ENCODE results near the gene NPBWR2.

Gene NPBWR2

DNA sequence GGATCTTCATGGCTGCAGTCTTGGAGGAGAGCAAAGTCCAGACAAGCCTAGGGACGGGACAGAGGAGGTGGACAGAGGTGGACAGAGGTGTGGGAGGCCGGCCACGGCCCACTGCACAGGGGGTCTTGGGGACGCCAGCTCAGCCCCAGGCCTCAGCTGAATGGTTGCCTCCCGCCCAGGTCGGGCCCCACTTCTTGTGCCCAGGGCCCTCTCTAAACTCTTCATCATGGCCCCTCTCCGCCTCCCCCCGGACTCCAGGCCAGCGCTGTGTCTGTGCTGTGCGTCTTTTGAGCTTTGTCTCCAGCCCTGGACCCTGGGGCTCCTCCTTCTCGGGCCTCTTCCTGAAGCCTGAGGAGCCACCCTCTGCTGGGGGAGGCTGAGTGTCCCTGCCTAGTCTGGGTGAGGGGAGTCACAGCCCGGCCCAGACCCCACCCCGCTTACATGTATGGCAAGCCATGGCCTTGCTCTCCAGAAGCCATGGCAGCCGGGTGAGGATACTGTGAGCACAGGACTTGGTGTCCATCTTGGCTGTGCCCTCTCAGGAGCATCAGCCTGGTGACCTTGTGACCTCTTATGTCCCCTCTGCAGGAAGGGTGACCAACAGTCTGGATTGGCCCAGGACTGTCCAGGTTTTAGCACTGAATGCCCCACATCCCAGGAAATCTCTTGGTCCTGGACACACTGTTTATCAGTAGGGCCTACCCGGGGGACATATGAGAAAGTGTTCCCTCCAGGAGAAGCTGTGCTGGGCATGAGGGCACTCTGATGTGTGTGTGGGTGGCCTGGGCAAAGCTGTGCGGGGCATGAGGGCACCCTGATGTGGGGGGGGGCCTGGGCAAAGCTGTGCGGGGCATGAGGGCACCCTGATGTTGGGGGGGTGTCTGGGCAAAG lies 9.4 kb upstream of the NPBWR2 start:
- DNase-seq: peak; percentile 50

DNA sequence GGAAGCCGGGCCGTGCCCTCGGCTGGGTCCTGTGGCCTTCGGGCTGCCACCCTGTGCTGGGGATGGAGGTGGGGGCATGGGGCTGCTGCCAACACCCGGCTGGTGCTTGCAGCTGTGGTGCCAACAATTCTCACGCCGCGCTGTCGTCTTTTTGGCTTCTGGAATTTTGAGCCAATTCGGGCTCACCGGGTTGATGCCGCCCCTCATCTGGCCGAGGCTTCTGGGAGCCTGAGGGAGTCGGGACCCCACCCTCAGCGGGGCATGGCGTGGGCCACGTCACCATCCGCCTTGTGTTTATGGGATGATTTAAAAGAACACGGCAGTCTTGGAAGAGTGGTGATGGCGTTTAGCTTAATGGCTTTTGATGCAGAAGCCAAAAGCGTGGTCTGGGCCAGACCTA lies 8.7 kb upstream of the NPBWR2 start:
- no peak for DNase-seq

DNA sequence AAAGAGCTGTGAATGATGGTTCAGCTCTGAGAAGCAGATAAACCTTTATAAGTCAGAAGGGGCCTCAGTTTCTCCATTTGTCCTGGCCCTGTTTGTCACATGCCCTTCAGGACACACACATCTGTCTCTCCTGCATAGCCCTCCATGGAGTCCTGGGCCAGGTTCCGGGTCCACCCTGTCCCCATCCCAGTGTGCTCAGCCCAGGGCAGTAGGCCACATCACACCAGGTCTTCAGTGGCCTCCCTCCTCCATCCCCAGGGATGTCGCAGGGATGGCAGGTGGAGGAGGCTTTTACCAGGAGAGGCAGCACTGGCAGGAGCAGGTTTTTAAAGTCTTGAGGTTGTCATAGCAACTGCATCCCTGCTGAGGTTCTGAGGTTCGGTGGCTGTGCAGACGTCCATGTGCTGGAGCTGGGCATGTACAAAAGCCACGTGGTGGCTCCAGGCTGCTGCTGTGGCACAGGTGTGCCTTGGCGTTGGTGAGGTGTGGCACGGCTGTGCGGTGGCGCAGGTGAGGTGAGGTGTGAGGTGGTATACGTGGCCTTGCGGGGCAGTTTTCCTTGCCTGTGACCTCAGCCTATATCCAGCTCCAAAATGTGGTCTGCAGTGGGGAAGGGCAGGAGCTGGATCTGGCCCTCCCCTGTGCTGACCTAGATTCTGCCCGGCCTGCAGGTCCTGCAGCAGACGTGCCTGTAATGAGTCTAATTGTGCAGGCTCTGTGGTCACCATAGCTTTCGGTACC lies 8.0 kb upstream of the NPBWR2 start:
- peak; percentile 48 for DNase-seq

DNA sequence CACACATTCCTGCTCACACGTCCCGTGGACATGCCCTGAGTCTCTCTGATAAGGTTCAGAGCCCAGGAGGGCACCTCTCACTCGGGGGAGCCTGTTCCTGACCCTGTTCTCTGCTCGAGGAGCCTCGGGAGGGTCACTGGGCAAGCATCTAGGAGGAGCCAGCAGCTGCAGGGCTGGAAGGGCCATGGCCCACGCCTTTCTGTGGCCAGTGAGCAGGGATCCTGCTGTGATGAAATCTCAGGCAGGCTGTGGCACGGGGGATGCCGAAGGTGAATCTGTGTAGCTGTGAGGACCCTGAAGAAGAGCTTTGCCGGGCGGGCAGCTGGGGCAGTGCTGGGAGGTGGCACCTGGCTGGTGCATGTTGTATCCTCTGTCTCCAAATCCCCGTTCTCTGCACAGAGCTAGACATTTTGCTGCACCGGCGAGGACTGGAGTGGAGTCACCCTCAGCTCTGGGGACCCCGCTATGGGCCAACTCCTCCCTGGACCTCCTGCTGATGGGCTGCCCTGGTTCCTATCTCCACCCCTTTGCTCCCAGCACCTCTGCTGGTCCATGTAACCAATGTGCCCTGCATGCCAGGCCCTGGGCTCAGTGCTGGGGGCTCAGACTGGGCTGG lies 7.1 kb upstream of the NPBWR2 start:
- DNase-seq: peak; percentile 53

DNA sequence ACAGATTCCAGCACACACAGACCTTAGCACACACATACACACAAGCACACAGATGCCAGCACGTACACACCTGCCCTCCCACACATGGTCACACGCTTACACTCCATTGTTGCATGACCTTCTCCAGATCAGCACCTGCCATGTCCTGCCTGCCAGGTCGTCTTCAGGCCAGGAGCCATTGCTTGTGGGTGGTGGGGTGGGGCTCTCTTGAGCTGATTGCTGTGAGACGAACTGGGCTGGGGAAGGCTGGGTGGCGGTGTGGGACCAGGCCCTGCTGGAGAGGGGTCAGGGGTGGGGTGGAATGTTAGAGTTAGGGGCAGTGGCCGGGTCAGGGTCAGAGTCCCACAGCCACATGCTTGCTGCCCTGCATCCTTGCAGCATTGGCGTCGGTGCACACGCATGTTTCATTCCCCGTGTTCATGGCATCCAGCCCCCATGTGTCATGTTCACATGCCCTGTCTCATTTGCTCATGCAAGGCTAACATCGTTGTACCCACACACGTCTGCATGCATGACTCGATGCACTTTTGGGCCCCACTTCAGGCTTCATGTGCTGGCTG lies 6.5 kb upstream of the NPBWR2 start:
- DNase-seq: peak; percentile 33

DNA sequence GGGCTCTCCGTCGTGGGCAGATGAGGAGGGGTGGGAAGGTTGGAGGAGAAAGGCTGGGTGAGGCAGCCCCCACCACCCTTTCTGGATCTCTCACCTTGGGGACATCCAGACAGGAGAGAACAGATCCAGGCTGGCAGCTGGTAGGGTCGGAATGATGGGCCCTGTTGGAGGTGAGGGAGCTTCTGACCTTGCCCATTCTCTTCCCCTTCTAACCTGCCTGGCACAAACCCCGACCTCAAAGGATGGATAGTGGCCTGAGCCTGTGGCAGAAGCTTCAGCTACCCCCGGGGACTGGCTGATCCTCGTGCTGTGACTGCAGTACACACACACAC lies 6.0 kb upstream of the NPBWR2 start:
- peak; percentile 32 for DNase-seq

DNA sequence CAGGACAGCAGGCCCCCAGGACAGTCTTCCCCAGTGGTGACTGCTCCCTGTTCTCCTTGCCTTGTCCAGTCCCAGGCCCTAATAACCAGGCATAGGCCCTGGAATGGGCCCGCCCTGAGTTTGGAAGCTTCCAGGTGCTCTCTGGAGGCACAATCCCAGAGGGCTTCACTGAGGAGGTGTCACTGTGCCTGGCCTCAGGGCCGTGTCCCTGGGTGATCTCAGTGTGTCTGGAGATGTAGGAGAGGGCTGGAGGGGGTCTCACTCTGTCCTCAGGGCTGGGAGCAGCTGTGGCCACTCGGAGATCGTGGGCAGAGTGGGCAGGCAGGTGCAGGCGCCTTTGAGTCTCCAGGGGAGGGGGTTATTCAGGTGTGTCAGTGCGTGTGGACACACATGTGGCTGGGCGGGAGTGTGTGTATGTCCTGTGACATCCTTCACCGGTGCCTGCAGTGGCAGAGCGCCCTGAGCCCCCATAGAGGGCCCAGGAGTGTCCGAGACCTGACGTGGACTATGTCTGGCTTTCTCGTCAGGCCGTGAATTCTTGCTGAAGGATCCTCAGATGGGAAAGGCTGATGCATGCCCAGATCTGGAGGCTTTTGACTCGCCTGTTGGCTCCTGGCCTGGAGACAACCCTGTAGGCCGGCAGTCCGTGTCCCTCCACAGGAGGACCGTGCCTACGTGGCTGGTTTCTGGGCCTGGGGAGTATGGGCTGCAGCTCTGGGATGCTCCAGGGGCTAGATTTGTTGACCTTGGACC lies 5.5 kb upstream of the NPBWR2 start:
- DNase-seq: peak; percentile 42

DNA sequence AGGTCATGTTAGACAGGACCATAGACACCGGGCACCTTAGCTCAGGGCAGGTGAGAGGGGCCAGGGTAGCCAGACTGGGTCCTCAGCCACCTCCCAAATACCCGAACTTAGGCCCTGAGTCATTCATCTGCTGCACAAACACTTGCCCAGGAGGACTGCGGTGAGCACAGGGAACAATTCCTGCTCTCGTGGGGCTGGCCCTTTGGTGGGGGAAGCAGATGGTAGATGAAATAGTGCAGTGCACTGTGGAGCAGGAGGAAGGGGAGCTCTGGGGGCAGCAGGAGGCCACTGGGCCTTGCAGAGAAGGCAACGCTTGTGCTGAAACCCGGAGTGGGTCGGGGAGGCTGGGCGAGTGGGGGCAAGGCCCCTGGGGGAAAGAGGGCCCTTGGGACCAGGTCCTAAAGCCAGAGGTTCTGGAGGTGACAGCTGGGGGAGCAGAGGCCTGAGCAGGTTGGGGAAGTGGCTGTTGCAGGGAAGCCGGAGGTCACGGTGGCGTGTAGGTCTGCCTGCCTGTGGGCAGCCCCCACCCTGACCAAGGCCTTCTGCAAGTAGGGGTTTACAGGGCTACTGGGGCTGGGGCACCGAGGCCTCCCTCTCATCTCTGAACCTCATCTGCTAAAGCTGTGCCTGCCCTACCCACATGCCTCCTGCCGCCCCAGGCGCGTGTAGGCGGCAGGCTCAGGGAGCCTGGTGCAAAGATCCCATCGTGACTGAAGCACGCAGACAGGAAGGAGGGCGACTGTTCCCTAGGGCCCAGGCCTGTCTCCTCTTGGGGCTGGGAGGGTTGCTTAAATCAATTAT lies 4.7 kb upstream of the NPBWR2 start:
- DNase-seq: peak; percentile 28

DNA sequence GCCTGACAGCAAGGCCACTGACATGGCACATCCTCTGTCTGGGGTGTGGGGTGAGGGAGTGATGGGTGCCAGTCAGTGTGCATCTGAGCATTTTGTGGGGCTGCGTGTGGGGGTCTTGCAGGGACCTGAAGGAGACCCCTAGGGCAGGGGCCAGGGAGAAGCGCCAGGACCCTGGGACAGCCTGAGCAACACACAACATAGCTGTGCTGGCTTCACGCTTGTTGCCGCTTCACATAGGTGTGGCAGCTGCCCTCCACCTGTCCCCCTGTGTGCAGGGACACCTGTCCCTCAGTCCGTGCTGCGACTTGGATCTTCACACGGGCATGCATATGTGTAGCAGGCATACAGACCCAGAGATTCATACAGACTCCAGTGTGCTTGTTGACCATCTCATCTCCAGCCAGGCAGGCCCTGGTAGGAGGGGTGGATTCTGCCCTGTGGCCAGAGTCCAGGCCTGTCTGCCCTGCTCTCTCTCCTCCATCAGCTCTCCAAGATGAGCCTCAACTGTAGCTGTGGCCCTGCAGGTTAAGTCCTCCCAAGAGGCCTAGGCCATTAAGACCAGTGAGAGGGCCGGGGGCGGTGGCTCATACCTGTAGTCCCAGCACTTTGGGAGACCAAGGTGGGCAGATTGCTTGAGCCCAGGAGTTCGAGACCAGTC lies 3.2 kb upstream of the NPBWR2 start:
- DNase-seq: no peak

DNA sequence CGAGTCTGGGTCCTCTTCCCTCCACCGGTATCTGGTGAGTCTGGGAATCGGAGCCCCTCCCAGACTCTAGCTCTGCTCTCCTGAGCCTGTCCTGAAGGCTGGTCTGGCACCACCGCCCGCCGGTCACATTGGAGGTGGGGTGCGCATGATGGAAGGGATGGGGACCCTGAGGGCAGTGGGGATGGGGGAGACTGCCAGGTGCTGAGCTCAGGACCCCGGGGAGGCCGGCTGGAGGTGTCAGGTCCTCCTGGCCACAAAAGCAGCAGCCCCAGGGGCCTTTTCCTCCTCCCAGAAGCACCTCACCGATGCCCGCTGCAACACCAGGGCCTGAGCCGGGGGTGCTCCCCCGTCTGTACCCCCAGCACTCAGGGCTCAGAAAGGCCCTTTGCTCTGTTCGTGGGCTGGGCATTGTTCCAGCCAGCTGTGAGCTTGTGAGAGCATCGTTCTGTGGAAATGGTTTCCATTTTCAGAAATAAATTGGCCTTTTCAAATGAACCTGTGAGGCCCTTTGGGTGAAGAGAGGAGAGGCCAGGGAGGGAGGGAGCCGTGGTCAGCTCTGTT lies 2.5 kb upstream of the NPBWR2 start:
- no peak for DNase-seq

DNA sequence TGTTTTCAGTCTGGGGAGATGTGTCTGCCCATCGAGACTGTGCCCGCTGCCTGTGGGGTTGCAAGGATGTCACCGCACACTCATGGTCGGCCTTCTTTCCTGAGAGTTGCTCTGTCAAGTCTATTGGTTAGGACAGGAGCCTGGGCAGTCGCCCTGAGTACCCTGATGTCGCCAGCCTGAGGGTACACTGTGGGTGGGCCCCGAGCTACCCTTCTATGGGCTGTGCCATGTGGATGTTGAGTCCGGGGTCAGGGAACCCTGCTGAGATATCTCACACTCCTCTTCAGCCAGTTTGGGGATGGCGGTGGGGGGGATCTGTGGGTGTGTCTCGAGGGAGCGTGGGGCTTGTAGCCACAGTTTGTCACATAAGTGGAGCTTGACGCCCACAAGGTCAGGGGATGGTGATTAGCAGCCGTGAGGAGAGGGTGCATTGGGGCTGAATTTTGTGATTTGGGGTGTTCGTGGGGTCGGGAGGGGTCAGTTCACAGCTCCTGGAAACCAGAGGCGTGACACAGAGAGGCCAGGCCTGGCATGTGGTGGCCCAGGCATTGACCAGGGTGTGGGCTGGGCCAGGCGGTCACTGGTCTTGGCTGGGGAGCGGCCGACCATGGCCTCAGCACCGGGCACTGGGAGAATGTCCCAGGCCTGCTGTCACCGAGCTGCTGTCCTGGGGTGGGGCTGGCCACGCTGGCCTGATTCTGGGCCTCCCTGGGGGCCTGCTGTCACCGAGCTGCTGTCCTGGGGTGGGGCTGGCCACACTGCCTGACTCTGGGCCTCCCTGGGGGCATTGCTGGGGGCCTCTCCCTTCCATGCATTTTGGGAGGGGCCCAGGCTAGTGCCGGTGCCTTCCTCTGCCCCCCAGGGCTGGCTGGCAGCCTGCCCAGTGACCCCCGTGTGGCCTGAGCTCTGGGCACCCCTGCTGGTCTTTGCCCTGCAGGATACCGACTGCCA lies 1.6 kb upstream of the NPBWR2 start:
- peak; percentile 50 for DNase-seq

DNA sequence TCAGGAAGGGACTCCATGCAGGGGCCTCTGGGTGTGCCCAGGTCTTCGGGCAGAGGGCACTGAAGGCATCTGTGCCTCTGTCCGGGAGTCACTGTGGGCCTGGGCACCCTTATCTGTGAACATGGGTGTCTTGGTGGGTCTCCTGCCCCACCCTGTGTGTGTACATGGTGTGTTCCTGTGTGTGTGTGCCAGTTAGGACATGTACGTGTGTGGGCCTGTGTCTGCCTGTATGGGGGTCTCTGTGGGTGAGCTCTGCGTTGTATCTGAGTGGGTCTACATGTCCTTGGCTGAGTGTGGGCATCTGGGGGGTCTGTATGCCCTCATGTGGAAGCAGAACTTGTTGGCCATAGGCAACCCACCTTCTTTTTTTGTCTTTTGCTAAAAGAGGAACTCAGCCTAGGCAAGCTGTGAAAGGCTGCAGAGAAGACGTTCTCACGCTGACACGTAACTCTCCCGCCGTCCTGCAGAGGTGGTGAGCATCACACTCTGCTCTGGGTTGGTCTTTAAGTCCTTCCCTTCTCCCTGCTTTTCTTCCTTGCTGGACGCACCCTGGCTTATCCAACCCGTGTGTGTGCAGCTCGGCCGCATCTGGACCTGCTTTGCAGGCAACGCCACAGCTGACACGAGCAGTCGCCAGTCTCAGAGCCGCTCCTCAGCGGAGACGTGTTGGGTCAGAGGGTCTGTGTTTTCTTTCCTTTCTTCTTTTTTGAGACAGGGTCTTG lies 532 bp upstream of the NPBWR2 start:
- DNase-seq: no peak

DNA sequence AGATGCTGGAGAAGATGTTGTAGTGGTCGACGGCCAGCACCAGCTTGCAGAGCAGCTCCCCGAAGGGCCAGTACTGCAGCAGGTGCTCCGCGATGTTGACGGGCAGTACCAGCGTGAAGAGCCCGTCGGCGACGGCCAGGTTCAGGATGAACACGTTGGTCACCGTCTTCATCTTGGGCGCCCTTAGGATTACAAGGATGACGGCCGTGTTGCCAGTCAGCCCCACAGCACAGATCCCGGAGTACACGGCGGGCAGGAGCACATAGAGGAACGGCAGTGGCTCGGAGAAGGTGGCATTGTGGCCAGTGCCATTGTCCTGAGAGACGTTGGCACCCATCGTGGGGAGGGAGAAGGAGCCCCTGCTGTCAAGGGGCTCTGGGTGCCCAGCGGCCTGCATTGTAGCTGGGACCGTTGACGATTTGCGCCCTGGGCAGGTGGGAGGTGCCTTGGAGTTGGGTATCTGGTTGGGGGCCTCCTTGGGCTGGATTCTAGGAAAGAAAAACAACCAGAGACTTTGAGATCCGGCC lies 867 bp downstream of the NPBWR2 start:
- no peak for DNase-seq

DNA sequence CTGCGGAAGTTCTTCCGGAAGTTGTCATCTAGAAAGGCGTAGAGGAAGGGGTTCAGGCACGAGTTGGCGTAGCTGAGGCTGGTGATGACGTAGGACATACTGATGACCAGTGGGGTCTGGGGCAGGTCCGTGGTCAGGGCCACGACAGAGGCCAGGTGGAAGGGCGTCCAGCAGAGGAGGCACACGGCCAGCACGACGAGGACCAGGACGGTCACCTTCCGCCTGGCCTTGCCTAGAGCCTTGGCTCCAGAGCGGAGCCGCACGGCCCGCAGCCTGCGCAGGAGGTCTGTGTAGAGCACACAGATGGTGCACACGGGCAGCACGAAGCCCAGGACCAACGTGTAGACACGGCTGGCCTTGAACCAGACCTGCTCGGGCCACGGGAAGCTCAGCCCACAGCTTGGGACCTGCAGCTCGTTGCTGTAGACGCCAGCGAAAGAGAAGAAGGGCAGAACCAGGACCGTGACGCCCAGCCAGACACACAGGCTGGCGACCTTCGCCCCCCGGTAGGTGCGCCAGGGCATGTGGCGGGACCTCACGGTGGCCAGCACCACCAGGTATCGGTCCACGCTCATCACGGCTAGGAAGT lies 1.4 kb downstream of the NPBWR2 start:
- no peak for DNase-seq

DNA sequence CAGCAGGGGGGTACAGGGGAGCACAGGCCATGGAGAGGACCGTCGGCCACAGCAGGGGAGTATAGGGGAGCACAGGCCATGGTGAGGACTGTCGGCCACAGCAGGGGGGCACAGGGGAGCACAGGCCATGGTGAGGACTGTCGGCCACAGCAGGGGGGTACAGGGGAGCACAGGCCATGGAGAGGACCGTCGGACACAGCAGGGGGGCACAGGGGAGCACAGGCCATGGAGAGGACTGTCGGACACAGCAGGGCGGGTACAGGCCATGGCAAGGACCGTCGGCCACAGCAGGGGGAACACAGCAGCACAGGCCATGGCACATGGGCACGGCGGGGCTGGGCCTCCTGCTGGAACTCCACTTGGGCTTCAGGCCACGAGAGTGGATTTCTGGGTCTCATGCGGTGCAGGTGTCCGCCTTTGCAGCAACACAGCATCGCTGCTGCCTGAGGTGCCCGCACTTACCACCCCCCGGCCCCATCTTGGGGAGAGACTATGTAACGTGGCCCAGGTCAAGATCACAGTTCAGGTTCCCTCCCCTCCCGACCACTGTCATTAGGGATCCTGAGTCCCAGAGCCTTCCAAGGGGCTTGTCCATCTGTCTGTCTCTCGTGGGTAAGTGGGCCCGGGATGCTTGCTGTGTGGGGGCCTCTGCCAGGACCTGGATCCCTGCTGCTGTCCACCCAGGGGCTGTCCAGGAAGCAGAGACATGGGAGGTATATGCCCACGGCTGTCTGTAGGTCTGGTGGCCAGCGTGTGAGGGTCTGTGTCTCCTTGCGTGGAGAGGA lies 2.5 kb downstream of the NPBWR2 start:
- DNase-seq: no peak

DNA sequence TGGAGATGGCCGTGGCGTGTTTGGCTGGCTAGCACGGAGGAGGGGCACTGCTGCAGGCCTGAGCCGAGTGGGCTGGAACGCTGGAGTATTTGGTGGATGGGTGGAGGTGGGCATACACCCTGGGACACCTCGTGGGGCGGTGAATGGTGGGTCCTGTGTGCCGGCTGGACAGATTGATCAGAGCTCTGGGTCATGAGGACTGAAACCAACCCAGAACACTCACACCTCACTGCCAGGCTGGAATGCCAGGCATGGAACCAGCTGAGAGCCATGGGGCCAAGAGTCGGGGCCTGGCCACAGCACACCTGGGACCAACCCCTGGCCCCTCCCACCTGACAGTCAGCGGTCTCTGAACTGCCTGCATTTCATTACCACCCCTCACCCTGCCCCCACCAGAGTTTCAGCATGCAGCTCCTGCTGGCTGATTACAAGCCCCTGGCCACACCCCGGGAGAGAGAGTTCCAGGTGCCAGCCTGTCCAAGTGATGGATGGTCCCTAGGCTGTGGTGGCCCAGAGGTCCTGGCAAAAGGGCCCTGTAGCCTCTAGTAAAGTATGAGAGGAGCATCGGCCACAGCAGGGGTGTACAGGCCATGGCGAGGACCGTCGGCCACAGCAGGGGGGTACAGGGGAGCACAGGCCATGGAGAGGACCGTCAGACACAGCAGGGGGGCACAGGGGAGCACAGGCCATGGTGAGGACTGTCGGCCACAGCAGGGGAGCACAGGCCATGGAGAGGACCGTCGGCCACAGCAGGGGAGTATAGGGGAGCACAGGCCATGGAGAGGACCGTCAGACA lies 3.3 kb downstream of the NPBWR2 start:
- DNase-seq: no peak
